NCI-H2227 treated with DMSO at 0.1 percent for 48 hours (cell line): ENCODE data around the gene PTPRM.

Source experiments
- DNase-seq: peaks from one replicate; lab custom pipeline; 2025; lab: John Stamatoyannopoulos, UW

Gene PTPRM

DNA sequence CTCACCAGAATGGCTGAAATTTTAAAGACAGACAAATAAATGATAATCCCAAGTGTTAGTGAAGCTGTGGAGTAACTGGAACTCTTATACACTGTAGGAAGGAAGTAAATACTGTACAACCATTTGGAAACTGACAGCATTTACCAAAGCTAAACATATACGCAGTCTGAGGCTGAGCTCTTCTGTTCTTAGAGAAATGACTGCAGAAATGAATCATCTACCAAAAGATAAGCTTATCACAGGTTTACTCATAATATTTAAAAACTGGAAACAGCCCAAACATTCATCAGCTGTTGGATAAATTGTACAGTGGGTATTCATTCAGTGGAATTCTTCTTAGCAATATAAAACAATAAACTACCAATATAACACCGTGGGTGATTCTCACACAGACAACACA is 824.0 kb downstream of the PTPRM start:
- DNase-seq = no peak

DNA sequence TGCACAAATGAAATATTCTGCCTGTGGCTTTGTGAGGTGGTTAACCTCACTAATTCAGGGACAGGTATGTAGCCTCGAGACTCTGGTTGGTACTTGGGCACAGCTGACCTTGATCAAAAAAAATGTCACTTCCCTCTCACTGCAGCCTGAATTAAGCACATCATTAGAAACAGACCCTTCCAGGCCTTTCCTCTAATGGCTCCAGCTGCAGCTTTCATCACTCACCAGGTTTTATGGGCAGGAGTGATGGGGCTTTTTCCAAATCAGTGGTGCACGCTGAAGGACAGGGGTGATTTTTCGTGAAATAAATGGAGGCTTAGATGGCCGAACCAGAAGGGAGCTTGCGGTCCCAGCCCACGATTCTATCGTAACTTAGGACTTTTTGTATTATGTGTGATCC is 829.1 kb downstream of the PTPRM start:
- no peak for DNase-seq

DNA sequence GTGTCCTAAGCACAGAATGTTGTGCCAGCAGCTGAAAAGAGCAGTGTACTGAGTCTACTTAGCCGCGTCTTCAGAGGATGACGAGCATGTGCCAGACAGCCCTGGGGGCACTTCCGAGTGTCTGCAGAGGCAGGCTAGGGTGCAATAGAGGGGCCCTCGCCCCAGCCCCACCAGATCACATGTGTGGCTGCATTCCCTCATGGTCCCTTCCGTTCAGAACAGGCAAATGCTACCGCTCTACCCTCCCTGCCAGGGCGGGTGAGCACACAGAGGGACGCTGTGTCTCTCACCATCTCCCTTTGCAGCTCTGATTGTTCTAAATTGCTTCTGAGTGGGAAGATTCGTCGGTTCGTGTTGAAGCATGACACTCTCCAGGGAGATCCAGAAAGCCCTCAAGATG is 829.9 kb downstream of the PTPRM start:
- no peak for DNase-seq

DNA sequence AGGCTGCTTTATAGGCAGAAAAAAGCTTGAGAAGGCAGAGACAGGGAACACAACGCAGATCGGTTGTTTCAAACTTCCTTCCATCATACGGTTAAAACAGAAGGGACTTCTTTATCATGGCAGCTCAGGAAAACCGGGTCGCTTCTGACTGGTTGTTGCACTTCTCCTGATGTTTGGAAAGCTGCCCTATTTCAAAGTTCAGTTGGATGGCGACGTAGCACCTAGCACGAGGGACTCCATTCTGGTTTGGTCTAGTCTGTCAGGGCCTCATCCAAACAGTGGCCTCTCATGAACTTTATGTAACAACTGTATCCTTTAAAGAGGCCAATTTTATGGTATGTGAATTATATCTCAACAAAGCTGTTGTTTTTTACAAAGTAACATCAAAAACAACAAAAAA is 832.0 kb downstream of the PTPRM start:
- no peak for DNase-seq

DNA sequence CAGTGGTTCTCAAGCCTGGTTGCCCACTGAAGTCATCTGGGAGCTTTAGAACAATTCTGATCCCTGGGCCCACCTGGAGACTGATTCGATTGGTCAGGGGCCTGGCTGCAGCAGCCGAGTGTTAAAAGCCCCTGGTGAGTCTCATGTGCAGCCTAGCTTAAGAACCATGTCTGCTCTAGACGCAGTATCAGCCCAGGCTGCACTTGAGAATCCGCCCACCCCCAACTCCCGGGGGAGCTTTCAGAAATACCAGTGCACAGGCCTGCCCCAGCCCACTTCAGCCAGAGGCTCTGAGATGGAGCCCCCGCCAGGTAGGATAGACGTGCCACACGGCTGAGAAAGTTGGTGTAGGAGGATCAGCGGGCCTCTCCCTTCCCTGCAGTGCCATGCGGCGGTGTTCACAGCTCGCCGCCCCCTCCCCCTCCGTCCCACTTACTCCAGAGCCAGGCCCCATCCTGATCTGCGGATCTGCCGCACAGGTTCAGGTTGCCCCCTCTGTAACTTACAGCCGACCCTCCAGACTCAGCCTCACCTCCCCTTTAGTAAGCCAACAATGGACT is 833.2 kb downstream of the PTPRM start:
- DNase-seq = no peak

DNA sequence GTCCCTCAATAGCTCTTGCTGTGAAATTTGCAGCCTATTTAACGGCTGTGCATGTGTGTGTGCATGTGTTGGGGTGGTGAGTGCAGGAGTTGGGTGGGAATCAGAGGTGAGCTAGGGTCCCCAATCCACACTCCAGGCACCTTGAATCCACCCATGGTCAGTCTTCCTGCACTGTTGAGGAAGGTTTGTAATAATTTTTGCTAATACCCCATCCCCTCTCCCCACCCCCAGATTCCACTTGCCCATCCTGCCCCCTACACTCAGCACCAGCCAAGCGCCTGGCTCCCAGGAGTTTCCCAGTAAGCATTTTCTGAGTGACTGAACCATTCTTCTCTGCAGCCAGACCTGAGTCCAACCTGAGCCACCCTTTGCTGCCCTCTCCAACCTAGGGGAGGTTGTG is 833.7 kb downstream of the PTPRM start:
- no peak for DNase-seq

DNA sequence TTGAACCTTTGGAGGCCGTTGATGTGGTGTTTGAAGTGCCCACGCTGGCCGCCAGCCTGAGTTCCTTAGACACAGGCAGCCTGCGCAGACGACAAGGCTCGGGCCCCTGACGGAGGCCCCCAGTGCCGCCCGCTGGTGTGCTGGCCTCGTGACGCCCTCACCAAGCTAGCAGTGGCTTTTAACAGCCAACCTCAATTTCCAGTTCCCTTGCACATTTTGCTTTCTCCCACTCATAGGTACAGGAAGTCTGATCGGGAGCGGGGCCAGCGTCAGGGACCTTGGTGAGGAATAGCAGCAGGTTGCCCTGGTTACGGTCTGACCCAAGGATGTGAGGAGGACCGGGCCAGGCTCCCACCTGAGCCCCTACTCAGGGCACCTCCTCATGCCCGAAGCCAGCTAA is 834.5 kb downstream of the PTPRM start:
- no peak for DNase-seq

DNA sequence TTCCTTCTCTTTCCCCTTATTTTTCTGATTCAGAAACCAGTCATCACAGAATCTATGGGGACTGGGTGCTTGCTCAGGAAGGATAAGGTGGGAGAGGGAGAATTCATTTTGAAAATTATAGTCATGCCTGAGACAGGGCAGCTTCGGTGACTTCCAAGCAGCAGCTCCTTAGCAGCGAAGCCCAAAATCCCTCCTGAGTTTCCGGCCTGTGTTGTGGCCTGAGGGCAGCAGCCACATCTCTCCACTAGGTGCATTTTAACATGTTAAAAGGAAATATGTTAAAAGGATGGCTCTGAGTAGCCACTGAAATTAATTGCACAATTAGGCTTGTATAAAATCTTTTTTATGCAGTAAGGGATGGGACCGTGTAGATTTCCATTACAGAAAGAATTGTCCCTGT is 835.1 kb downstream of the PTPRM start:
- DNase-seq = peak; percentile 43

DNA sequence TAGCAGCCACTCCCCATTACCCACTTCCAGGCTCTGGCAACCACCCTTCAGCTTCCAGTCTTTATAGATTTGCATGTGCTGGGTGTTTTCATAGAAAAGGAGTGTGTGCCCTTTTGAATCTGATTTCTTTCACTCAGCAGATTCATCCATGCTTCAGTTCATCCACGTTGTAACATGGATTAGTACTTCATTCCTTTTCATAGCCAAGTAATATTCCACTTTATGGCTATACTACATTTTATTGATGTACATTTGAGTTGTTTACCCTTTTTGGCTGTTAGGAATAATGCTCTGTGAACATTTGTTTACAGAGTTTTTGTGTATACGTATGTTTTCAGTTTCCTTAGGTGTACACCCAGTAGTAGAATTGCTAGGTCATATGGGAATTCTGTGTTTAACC is 836.6 kb downstream of the PTPRM start:
- DNase-seq = no peak

DNA sequence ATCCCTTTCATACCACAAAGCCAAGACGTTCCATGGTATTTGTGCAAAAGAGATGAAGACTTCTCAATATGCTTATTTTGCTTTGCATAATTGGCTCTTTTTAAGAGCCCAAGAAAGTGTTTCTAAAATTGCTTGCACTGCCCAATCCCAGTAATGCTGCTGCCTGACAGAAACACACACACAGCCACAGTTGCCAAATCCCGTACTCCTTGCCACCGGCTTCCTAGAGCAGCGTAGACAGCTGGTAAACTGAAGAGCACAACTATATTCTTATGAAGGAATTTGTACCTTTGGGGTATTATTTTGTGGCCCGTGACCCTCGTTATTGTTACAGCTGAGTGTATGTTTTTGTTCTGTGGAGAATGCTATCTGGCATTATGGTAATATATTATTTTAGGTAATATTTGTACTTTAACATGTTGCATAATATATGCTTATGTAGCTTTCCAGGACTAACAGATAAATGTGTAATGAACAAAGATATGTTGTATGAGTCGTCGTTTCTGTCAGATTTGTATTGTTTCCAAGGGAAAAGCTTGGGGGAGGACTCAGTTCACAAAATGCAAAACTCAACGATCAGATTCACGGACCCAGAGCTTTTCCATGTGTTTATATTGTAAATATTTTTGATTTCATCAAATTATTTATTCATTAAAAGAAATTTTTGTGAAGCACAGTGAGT is 839.2 kb downstream of the PTPRM start:
- DNase-seq = no peak

DNA sequence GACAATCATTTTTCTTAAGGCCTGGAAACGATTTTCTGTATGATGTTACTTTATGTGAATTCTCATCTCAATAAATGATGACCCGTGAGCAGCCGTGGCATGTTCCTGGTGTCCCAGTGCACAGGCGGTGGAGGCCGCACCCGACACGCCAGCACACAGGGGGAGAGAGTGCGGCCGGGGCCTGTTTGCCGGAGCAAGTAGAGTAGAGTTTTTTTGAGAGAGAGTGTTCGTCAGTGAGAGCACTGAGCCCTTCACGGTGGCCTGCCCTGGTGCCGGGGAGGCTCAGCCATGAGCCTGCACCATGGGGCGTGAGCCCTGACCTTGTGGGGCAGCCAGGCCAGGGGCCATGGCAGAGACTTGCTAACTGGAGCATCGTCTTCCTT is 839.7 kb downstream of the PTPRM start:
- DNase-seq = no peak

DNA sequence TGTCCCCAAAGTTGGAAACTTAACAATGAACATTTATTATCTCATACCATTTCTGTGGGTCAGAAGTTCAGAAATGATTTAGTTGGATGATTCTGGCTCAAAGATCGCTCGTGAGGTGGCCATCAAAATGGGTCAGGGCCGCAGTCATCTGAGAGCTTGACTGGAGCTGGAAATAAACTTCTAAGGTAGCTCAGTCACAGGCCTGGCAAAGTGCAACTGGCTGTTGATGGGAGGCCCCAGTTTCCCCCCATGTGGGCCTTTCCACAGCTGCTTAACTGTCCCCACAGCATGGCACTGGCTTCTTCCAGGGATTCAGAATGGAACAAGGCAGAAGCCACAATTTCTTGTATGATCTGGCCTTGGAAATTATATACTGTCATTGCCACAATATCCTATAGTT is 842.0 kb downstream of the PTPRM start:
- no peak for DNase-seq

DNA sequence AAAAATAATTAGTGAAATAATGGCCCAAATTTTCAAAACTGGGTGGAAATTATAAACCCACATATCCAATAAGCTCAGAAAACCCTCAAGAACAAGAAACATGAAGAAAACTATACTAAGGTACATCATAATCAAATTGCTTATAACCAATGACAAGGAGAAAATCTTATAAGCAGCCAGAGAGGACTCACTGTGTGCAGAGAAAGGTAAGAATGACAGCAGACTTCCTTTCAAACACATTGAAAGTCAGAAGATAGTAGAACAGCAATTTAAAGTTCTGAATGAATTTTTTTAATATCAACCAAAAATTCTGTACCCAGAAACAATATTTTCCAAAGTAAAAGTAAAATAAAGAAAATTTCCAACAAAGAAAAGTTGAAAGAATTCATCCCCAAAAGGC is 844.4 kb downstream of the PTPRM start:
- no peak for DNase-seq

DNA sequence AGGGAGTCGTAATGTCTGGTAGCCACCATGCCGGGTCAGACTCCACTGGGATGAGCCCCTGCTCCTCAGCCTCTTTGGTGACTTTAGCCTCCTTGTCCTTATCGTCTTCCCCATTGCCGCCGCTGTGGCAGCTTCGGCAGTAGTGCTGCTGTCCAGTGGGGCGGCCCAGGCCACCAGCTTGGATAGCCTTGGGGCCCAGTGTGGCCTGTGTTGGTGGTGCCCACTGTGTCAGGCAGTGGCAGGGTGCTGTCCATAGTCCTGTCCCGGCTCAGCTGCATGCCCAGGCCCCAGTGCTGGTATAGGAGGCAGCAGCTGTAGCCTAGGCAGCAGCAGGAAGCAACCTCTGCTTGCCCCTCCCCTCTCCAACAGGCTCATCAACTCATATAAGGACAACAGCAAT is 845.0 kb downstream of the PTPRM start:
- DNase-seq = no peak

DNA sequence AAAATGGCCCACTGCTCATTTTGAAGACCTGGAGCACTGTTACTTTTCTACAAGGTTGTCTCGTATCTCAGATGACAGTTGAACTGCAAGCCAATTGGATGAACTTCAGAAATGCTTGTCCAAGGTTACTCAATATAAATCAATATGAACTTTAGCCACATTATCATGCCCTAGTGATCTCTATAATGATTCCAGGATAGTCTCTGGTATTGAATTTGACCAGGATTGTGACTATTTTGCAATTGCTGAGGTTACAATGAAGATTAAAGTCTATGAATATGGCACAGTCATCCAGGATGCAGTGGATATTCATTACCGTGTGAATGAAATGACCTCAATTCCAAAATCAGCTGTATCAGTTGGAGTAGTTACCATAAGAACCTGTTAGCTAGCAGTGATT is 846.1 kb downstream of the PTPRM start:
- no peak for DNase-seq

DNA sequence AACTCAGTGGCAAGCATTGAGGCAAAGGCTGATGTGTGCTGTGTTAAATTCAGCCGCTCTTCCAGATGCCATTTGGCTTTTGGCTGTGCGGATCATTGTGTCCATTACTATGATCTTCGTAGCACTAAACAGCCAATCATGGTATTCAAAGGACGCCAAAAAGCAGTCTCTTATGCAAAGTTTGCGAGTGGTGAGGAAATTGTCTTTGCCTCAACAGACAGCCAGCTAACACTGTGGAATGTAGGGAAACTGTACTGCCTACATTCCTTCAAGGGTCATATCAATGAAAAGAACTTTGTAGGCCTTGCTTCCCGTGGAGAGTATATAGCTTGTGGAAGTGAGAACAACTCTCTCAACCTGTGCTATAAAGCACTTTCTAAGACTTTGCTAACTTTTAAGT is 846.6 kb downstream of the PTPRM start:
- no peak for DNase-seq

DNA sequence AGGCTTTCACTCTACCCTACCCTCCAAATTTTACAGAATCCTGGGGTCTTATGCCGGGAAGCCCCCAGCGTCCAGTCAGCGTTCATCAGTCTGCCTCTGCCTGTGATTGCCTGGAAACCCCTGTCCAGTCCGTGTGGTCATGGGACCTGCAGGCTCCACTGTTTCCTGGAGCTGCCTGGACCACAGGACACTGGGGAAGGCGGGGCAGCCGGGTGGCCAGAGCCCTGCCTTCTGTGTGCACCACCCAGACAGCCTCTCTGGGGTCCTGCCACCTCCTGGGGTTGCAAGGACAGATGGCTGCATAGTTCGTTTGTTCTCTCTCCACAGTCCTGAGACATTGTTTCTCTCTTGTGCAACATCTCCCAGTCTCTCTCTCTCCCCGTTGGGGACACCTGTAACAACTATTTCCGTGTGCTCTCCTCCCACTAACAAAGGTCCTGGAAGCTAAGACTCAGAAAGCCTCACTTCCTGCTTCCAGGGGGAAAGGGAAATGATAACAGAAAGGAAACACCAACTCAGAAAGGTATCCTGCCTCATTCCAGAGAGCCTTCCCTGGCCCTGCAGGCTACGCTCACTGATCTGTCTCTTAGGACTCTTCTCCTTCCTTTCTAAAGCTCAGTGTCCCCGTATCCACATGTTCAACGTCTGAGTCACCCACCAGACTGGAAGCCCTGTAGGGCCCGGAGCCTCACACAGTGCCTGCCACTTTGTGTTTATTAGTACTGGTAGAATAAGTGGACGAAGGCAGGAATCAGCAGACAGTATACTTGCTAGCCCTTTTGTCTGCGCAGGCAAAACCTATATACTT is 849.3 kb downstream of the PTPRM start:
- no peak for DNase-seq

DNA sequence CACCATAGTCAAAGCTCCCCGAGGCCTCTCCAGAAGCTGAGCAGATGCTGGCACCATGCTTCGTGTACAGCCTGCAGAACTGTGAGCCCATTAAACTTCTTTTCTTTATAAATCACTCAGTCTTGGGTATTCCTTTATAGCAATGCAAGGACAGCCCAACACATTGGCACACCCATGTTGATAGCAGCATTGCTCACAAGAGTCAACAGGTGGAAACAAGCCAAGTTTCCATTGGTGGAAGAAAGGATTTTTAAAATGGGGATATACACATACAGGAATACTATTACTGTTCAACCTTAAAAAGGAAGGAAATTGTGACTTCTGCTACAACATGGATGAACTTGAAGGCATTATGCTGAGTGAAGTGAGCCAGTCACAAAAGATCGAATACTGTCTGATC is 855.3 kb downstream of the PTPRM start:
- DNase-seq = no peak

DNA sequence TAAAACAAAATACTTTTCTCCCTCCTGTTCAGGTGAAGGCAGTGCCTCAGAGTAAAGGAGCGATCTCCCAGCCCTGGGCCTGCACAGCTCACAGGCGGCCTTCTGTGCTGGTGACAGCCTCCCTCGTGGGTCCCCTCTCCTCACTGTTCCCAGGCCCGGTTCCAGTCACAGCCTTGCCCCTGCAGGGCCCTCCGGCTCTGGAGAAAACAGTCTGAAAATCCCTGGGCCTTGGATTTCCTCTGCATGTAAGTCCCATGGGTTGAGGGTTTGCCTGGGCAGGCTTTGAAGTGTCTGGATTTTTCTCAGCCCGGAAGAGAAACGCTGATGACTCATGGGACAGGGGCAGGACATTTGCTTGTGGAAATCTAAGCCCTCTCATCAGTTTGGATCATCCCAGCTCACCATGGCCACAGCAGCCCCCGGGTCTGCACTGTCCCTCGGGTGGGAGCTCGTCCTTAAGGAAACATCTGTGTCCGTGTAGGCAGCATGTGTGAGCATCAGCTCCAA is 856.0 kb downstream of the PTPRM start:
- no peak for DNase-seq

DNA sequence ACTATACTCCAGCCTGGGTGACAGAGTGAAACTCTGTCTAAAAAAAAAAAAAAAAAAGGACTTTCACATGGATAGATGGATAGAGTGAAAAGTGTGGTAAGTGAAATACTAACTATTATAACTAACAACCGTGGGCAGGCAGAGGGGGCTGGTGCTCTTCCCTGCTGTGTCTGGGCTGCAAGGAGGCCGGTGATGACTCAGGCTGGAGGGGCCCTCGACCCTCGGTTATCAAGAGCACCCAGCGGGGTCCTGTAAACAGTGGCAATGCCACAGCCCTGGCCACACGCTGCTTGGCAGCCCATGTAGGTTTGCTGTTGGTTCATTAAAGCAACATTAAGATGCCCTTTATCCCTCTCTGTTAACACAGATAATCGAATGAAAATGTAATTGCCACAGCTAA is 857.4 kb downstream of the PTPRM start:
- no peak for DNase-seq

DNA sequence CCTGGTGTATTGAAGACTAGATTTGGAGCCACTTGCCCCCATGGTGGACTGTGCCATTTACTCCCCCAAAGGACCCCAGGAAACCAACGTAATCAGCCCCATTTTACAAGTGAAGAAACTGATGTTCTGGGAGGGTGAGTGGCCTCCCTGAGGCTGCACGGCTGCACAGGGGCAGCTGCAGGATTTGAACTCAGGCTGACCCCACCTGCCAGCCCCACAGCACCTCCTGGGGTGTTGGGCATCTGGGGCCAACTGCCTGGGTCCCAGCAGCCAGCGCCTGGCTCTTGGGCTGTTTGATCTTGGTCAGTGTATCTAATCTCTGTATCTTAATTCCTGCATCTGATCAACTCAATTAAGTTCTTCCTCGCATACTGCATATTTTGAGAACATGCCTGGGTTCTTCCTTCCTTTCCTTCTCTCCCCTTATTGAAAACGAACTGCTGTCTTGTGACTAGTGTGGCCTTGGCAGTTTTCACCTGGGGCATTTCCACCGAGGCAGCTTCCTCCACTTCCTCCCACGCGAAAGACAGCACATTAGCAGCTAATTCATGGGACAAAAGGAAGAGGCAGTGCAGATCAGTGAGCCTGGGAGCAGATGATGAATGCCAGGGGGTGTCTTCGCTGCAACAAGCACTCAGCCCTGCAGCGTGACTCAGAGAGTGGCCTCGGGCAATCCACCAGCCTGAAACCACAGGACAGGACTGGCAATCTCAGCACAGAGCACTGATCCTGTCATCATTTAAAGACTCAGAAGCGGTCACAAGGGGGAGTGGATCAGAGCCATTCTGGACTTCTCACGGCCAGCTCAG is 858.0 kb downstream of the PTPRM start:
- DNase-seq = no peak

DNA sequence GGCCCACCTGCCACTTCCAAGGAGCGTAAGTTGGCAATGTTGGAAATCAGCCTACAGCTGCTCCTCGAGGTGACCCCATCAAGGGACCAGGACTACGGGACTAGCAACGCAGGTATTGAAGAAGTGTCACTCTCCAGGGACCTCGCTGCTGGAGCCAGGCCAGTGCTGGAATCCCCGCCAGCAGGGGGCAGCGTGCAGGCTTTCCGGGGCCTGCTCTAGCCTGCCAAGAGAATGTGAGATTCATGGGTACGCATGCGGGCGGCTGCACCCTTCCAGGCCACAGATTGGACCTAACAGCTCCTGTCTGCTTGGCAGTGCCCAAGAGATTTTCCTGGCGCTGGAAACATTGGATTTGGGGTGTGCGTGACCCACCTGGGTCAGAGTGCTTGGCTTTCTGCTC is 859.3 kb downstream of the PTPRM start:
- no peak for DNase-seq

DNA sequence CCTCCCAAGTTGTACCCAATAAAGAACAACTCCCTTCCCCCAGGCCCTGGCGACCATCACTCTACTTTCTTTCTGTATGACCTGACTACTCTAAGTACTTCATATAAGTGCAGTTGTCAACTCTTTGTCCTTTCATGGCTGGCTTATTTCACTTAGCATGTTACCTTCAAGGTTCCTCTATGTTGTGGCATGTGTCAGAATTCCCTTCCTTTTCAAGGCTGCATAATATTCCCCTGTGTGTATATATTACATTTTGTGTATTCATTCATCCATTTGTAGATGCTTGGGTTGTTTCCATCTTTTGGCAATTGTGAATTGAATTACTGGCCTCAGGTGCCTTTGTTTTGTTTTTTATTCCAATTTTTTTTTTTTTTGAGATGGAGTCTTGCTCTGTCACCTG is 860.2 kb downstream of the PTPRM start:
- no peak for DNase-seq
